HAP-1 (cell line): ENCODE measurements around the gene ZNF77.
A peak's percentile ranks its signal among the peaks of the same experiment; 100 is the strongest.

Experiments
- DNase-seq, 2 experiments: peaks; one replicate each; pipeline ENCODE4 v3.0.0-alpha.2; 2016 to 2020; ENCODE audit warnings: low spot score in 2 of 2
- H3K27me3 ChIP-seq: fragments of 250-450 bp; sonication (Bioruptor Pico); 2 replicates; pipeline ENCODE4 v1.5.1; 2020; ENCODE audit warnings: low read depth, mild to moderate bottlenecking, moderate library complexity
- H3K36me3 ChIP-seq: fragments of 250-450 bp; sonication (Bioruptor Pico); replicated peaks from 2 replicates; pipeline ENCODE4 v1.5.1; 2020; ENCODE audit warnings: mild to moderate bottlenecking
- H3K4me1 ChIP-seq: fragments of 250-450 bp; sonication (Bioruptor Pico); 2 replicates; pipeline ENCODE4 v1.5.1; 2020; ENCODE audit warnings: mild to moderate bottlenecking
- H3K4me3 ChIP-seq: fragments of 250-450 bp; sonication (Bioruptor Pico); 2 replicates; pipeline ENCODE4 v1.5.1; 2020; ENCODE audit warnings: mild to moderate bottlenecking, moderate library complexity
- H3K9me3 ChIP-seq: fragments of 250-450 bp; sonication (Bioruptor Pico); 2 replicates; pipeline ENCODE4 v1.5.1; 2020; ENCODE audit warnings: mild to moderate bottlenecking, moderate library complexity
- in situ Hi-C: fragments of 300-500 bp; cut with MboI; formaldehyde crosslinking; loops from 3 replicates; pipeline ENCODE4 v1.14.3; 2020; ENCODE audit warnings: low sequenced_read_pairs, inconsistent platforms, mixed read lengths

The ZNF77 gene

DNA sequence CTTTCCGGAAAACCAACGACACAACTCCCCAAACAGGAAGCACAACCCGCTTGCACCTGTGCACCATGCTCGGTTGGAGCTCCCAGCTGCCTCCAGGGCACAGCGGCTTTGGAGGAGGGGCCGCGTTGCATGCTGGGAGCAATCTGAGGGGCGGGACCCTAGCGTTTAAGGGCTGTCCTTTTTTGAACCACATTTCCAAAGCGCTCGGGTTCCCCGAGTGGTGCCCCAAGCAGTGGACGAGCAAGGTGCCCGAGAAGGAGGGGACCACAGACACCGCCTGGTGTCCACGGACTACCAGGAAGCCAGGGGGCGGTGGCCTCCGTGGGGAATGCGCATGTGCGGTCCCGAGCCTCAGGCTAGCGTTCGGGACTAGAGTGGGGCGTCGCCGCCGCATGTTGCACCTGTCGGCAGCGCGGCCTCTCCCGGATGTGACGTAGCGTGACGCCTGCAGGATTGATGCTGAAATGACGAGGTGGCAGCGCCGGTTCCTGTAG is 56.0 kb downstream of the ZNF77 start:
- Histone ChIP-seq H3K36me3 (no peaks in the 10 kb centered on the region), H3K27me3 (no peaks in the 10 kb centered on the region), H3K9me3 (no peaks in the 10 kb centered on the region), H3K4me3 (no peak overlapping the region), H3K4me1 (peaks cover 7% of the 10 kb centered on the region)
- no peak for DNase-seq
- in situ Hi-C loops = no loop called here

DNA sequence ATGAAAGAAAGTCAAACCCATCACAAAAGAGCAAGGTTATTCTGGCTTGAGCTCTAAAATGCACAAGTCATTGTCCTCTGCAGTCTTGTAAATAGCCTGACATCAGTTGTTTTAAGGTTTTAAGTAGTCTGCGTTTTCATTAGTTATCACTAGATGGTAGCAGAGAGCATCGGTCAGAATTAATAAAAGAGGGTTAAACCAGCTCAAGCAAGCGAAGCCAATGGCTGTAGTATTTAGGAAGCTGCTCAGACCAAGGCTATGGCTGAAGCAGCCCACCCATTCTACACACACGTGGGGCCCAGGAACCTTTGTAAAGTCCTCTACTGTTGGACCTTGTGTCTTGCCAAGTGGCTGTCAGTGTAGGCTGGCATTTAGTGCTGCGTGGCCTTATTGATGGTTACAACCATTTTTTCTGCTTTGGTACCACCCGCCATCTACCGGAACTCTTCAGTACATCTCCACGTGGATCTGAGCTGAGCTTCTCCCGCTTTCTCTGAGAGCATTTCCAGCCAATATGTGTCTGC is 57.3 kb downstream of the ZNF77 start:
- peak; percentile 40 to 95 for DNase-seq

DNA sequence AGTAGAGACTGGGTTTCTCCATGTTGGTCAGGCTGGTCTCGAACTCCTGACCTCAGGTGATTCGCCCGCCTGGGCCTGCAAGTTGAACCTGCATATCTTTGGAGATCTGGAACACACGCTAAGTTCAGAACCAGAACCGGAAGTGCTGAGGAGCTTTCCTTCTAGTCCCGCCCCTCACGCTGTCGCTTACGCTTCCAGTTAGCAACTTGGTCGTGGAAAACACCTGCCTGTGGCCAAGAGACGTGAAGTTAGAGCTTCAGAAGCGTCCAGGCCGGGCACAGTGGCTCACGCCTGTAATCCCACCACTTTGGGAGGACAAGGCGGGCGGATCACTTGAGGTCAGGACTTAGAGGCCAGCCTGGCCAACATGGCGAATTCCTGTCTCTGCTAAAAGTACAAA is 59.0 kb downstream of the ZNF77 start:
- Histone ChIP-seq H3K4me1 (peaks cover 7% of the 10 kb centered on the region), H3K36me3 (no peaks in the 10 kb centered on the region), H3K27me3 (no peaks in the 10 kb centered on the region), H3K9me3 (no peaks in the 10 kb centered on the region), H3K4me3 (no peak overlapping the region)
- in situ Hi-C loops = no loop called here
- no peak for DNase-seq

More for the DNA sequence above, 57.3 kb downstream of the ZNF77 start:
- peaks cover 7% of the 10 kb centered on the region for H3K4me1 ChIP-seq
- H3K9me3 ChIP-seq = no peaks in the 10 kb centered on the region
- in situ Hi-C loops = no loop called here
- no peak overlapping the region for H3K4me3 ChIP-seq
- no peaks in the 10 kb centered on the region for H3K36me3 ChIP-seq
- H3K27me3 ChIP-seq = no peaks in the 10 kb centered on the region

DNA sequence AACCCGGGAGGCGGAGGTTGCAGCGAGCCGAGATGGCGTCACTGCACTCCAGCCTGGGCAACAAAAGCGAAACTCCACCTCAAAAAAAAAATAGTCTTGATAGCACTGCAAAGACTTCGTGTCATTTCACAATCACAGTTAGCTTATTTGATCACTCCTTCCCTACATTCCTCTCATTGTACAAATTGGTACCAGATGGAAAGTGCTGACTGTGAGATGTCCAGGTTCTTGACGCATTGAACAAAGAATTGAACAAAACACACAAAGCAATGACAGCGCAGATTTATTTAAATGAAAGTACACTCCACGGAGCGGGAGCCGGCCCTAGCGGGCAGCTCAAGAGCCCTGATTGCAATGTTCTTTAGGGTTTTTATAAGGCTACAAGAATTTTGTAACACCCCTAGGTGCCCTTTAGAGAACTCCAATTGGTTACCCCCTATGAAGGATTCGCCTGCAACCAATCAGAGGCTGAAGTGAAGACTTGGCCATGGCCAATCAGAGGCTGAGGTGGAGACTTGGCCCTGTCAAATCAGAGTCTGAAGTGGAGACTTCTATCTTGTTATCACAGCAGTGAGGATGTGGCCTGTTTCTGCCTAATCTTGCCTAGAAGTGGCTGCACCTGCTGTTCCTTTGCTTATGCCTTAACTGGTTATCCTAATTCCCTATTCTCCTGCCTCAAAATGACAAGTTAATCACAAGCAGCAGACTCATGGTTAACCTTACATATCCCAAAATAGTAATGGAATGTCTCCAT is 60.9 kb downstream of the ZNF77 start:
- Histone ChIP-seq H3K9me3 (peaks cover 2% of the 10 kb centered on the region), H3K27me3 (no peaks in the 10 kb centered on the region), H3K36me3 (no peaks in the 10 kb centered on the region), H3K4me3 (no peak overlapping the region), H3K4me1 (peaks cover 7% of the 10 kb centered on the region)
- in situ Hi-C loops = no loop called here
- DNase-seq = no peak
